HG03575 (cell line): ENCODE data around the gene SIK2.
"Not testable (repeated sequence)": the region's sequence is repeated elsewhere in the genome, so short reads cannot be mapped to it uniquely, and the experiment has no call there.

Experiments
- ATAC-seq: cut with Tn5 transposase; IDR thresholded peaks from one replicate; pipeline ENCODE4 v1.9.1; 2021; ENCODE audit not compliant: unreplicated experiment, insufficient number of reproducible peaks, low FRiP score; ENCODE audit errors: extremely low read depth

Gene SIK2

GRCh38 chr11:111765320-111765983 is 163.2 kb downstream of the SIK2 start:
- peak; percentile 7 for ATAC-seq

- peak; percentile 58 for ATAC-seq
Observed at GRCh38 chr11:111765984-111766833, 164.0 kb downstream of the SIK2 start, which contains the start of gene PPP2R1B. Gene PPP2R1B, minus strand, starts transcription at chr11:111766389. Its CDS starts 28 bp downstream, at chr11:111766361.

- ATAC-seq: no peak
Observed at GRCh38 chr11:111766834-111767142, 164.5 kb downstream of the SIK2 start.

- no peak for ATAC-seq
Observed at GRCh38 chr11:111770581-111771134, 168.4 kb downstream of the SIK2 start.

GRCh38 chr11:111771205-111771604 is 169.0 kb downstream of the SIK2 start:
- not testable (repeated sequence) for ATAC-seq

GRCh38 chr11:111772535-111772934 is 170.3 kb downstream of the SIK2 start:
- ATAC-seq: no peak

GRCh38 chr11:111774955-111775710 is 172.9 kb downstream of the SIK2 start:
- no peak for ATAC-seq

- ATAC-seq: peak; percentile 93
Observed at GRCh38 chr11:111776398-111777093, 174.3 kb downstream of the SIK2 start.

GRCh38 chr11:111777094-111778046 is 175.1 kb downstream of the SIK2 start:
- no peak for ATAC-seq

- no peak for ATAC-seq
Observed at GRCh38 chr11:111778047-111778558, 175.9 kb downstream of the SIK2 start.

- no peak for ATAC-seq
Observed at GRCh38 chr11:111779118-111779517, 176.9 kb downstream of the SIK2 start.
